Peyer's patch (tissue), 4 donors: ENCODE data around the gene GEMIN5.

Experiments used
- CTCF ChIP-seq, 6 experiments: fragments of 450-650 bp in 4 of 6; fragments of 200-600 bp in 2 of 6; sonication (generic) in 1 of 6; IDR thresholded peaks; one replicate each; pipeline ENCODE4 v1.5.1; 2017 to 2019; ENCODE audit warnings: antibody characterized with exemption in 6 of 6, mild to moderate bottlenecking in 3 of 6, moderate library complexity in 1 of 6
- POLR2A ChIP-seq, 2 donors: fragments of 450-650 bp; IDR thresholded peaks; one replicate each; pipeline ENCODE4 v1.5.1; 2017; ENCODE audit warnings: antibody characterized with exemption in 2 of 2, mild to moderate bottlenecking in 2 of 2, moderate library complexity in 2 of 2

GRCh38 chr5:154944716-154945115 lies 6.7 kb upstream of the GEMIN5 start:
- TF ChIP-seq CTCF (IDR thresholded peaks at IDR 0.05) (no peak), POLR2A (IDR thresholded peaks at IDR 0.05) (no peak)
